ENCODE data around the gene DIRAS2.

- TF ChIP-seq ELF4 (IDR thresholded peaks at IDR 0.05), result no peak
- no peak for TF ChIP-seq HDGF (IDR thresholded peaks at IDR 0.05; ENCODE audit: borderline replicate concordance)
- TF ChIP-seq L3MBTL2 (conservative IDR thresholded peaks at IDR 0.05), result no peak
- no peak for TF ChIP-seq FOXM1 (IDR thresholded peaks at IDR 0.05; ENCODE audit: borderline replicate concordance)
- TF ChIP-seq, protein P1, sequence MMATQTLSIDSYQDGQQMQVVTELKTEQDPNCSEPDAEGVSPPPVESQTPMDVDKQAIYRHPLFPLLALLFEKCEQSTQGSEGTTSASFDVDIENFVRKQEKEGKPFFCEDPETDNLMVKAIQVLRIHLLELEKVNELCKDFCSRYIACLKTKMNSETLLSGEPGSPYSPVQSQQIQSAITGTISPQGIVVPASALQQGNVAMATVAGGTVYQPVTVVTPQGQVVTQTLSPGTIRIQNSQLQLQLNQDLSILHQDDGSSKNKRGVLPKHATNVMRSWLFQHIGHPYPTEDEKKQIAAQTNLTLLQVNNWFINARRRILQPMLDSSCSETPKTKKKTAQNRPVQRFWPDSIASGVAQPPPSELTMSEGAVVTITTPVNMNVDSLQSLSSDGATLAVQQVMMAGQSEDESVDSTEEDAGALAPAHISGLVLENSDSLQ (IDR thresholded peaks at IDR 0.05), result no peak
- TF ChIP-seq ZNF384 (IDR thresholded peaks at IDR 0.05), result no peak
- TF ChIP-seq CTBP1 (IDR thresholded peaks at IDR 0.05; ENCODE audit: borderline replicate concordance), result no peak
These were observed 17.2 kb upstream of the DIRAS2 start for GRCh38 chr9:90659650-90660364.
